Measurements from ENCODE around the gene MRPL20.

- TF ChIP-seq CTCF (IDR thresholded peaks at IDR 0.05) (no peak), POLR2A (IDR thresholded peaks at IDR 0.05) (no peak), POLR2AphosphoS5 (IDR thresholded peaks at IDR 0.05) (no peak)
Observed at GRCh38 chr1:1359308-1359663, 47.8 kb downstream of the MRPL20 start.
